SH-SY5Y (cell line): ENCODE results near the gene SLC8A3.

Experiments
- GATA2 ChIP-seq: IDR thresholded peaks from 2 replicates; pipeline ENCODE4 v1.6.1; 2011; ENCODE audit warnings: mild to moderate bottlenecking, low read depth, low read length
- GATA3 ChIP-seq: IDR thresholded peaks from 2 replicates; pipeline ENCODE4 v1.6.1; 2011; ENCODE audit warnings: low read depth, mild to moderate bottlenecking, low read length, moderate library complexity

SLC8A3 gene

GRCh38 chr14:70188659-70189455, at the start of gene SLC8A3:
Gene SLC8A3 (minus strand): TSS chr14:70188951. CDS start chr14:70168422, 20,529 bp downstream.
- peak; percentile 78 for TF ChIP-seq GATA2
- TF ChIP-seq GATA3: no peak

GRCh38 chr14:70237710-70238109, 49.0 kb upstream of the SLC8A3 start:
- TF ChIP-seq GATA3: no peak
- TF ChIP-seq GATA2: no peak

DNA sequence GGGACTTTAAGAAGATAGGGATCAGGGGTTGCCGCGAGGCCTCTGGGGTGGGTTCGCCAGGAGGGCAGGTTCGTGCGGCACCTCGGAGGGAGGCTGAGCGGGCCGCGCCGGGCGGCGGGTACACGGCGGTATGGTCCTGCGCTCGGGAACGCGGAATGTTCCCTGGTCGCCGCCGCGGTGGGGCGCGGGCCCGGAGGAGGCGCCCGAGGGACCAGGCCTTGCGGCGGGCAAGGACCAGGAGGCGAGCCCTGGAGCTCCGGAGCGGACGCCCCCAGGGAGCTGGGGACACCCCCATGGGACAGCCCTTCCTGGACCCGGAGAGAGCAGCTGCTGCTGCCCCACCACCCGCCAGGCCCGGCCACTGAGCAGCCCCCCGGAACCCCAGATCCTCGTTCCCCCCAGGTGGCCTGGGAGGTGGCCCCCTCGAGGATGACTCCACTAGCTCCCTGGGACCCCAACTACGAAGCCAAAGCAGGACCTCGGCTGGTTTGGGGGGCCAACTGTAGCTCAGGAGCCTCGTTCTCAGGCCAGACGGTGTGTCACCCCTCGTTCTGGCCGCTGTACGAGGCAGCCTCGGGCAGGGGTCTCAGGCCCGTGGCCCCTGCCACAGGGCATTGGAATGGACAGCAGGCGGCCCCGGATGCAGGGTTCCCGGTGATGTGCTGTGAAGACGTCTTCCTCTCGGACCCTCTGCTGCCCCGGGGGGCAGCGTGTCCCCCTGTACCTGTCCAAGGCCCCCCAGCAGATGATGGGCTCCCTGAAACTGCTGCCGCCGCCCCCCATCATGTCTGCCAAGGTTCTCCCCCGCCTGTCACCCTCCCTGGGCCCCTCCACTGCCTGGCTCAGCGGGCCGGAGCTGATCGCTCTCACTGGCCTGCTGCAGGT, 45.6 kb upstream of the SLC8A3 start:
- TF ChIP-seq GATA2: no peak
- TF ChIP-seq GATA3: no peak

GRCh38 chr14:70213721-70214282, 25.1 kb upstream of the SLC8A3 start:
- TF ChIP-seq GATA2 (no peak), GATA3 (no peak)

DNA sequence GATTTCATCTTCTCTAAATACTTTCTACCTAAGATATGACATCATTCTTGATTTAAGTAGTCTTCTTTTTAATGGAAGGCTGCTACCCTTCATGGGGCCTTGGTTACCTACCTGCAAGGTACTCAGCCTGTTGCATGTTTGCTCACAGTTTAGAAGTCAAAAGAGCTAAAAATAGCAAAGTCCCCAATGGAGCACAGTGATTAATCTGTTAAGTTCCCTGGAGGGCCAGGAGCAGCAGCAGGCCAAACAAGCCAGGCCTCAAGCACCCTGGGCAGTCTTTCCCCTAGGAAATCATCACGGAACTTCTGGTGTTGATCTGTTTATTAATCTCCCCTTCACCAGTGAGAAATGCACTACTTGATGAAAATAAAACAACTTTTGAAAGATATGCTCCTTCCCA, 24.0 kb upstream of the SLC8A3 start:
- TF ChIP-seq GATA2: no peak
- TF ChIP-seq GATA3: no peak

DNA sequence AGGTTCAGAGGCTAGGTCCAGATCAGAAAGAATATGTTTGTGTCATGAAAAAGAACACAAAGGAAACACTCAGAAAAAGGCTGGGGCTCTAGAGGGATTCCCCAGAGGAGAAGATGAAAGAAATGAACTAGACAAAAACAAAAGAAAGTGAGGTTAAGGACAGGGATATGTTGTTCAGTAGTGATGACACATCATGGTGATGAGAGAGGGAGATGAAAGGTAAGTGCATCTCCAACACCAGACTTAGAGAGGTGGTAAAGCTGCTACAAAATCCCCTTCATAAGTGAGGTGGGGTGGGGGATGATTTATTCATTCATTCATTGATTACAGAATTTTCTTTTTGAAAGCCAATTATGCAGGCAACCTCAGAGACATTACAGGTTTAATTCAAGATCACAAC, 19.6 kb upstream of the SLC8A3 start:
- TF ChIP-seq GATA3: no peak
- TF ChIP-seq GATA2: no peak

DNA sequence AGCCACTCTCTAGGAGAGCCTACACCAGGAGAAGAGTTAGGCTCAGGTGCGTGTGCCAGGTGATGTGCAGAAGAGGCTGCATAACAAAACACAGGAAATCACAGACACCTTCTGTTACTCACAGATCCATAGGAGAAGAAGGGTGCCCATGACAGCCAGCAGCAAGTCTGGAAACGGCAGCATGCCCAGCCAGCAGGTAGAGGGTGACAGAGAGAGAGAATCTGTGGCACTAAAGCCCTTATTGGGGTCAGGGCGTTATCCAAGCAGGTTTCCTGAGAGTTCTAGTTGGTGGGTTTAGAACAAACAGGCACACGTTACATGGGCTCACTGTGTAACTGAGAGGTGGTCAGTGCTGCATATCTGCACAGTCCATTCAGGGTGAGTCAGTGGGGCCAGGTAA, 14.9 kb upstream of the SLC8A3 start:
- TF ChIP-seq GATA3 (no peak), GATA2 (no peak)

GRCh38 chr14:70201994-70202393, 13.2 kb upstream of the SLC8A3 start:
- TF ChIP-seq GATA2 (no peak), GATA3 (no peak)

DNA sequence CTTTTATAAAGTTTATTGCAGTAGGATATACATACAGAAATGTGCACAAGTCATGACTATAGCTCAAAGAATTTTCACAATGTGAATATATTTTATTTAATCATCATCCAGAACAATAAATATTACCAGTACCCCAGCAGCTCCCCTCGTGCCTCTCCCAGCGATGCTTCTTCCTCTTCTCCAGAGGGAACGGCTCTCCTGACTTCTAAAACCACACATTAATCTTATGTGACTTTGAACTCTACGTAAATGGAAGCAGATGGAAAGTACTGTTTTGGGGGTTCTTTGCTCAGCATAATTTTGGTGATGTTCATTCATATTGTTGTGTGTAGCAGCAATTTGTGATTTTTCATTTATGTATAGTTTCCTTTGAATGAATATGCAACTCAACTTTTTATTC, 4.6 kb upstream of the SLC8A3 start:
- no peak for TF ChIP-seq GATA3
- no peak for TF ChIP-seq GATA2

DNA sequence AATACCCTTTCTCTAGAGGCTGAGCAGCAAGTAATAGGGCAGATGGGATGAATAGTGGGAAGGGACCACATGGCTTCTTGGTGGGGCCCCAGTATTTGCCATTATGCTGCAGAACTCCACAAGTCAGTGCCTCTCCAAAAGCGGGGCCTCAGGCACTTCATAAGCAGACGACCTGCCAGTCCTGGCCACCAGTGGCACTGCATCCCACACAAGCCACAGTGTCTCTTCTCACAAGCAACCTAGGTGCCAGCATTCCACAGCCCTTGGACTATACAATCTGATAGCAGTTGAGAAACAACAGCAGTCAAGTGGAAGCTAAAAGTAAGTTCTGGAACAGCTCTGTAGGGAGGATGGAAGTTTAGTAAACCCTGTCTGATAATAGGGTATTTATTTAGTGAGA, 4.2 kb upstream of the SLC8A3 start:
- TF ChIP-seq GATA3 (no peak), GATA2 (no peak)

DNA sequence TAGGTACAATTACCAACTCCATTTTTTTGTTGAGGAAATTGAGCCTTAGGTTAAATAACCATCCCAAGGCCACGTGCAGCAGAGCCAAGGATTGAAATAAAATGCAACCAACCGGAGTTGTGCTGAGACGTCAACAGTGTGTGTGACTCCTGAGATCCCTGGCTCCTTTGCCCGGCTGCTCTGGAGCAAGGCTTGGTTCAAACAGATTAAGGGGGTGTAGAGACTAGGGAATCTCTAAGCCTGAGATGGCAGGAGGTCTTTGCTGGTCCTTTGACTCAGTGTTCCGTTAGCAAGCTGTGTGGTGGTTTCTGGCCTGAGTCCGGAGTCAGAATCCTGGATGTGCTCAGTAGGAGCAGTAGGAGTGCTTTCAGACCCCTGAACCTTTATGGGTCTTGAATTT, 1.4 kb upstream of the SLC8A3 start:
- TF ChIP-seq GATA2 (no peak), GATA3 (no peak)

- TF ChIP-seq GATA2 (no peak), GATA3 (no peak)
Measured at GRCh38 chr14:70189456-70190077, 816 bp upstream of the SLC8A3 start.

DNA sequence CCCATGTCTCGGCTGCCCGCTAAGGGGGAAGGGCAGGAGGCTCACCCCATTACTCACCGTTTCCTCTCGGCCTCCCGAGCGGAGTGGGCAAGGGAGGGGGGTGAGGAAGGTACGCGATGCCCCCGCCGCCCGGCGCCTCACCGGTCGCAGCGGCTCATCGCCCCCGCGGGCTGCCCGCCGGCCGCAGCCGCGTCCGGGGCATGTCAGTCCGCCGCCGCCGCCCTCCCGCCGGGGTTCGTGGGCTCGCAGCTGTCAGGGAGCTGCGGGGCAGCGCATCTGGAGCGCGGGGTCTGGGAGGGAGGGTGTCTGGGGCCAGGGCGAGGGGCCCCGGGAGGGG, 461 bp downstream of the SLC8A3 start:
- TF ChIP-seq GATA2 (no peak), GATA3 (no peak)

- TF ChIP-seq GATA2 (no peak), GATA3 (no peak)
Measured at GRCh38 chr14:70186900-70187451, 1.8 kb downstream of the SLC8A3 start.
